HepG2 (cell line): Measurements from ENCODE around the gene TNNI2. TPM values are rescaled to one million over a fixed set of nuclear protein-coding genes. Genes with fewer than 3 reads are reported as not detected.

Source experiments
- ATAC-seq: fragments of 200-7000 bp; cut with Tn5 transposase; 3 replicates; pipeline ENCODE4 v1.9.1; 2020; ENCODE audit warnings: mild to moderate bottlenecking, moderate library complexity
- BruUV-seq: library from RNA; stranded (reverse); fragments of 400-500 nt; replicated peaks from 2 replicates; lab custom pipeline; 2021; lab: Mats Ljungman, UMichigan
- CTCF ChIA-PET: fragments of 300-600 bp; formaldehyde crosslinking; extraction: SDS; loops from one replicate; lab custom pipeline; 2021; ENCODE audit warnings: low total read pairs, inconsistent platforms, low intra/inter-chr PET ratio; lab: Yijun Ruan, JAX
- POLR2A ChIA-PET: fragments of 350-600 bp; sonication (Branson Sonifier 250); formaldehyde crosslinking; loops from one replicate; lab custom pipeline; 2020; ENCODE audit warnings: antibody characterized with exemption, inconsistent platforms; lab: Yijun Ruan, JAX
- DNase-seq: peaks from one replicate; pipeline ENCODE4 v3.0.0-alpha.2; 2015; ENCODE audit warnings: low spot score
- FAIRE-seq: peaks from 3 replicates; lab custom pipeline; 2011; peaks lifted over from hg19 to GRCh38; lab: Jason Lieb, UNC
- H2AFZ ChIP-seq: one replicate; pipeline ENCODE4 v1.6.1; 2011; ENCODE audit warnings: low read length, inconsistent platforms
- H3K27ac ChIP-seq: fragments of 300-600 bp; 3 replicates; pipeline ENCODE4 v1.8.0; 2011; ENCODE audit warnings: mixed run types, mild to moderate bottlenecking, mixed read lengths, low read length, inconsistent platforms; ENCODE audit not compliant: insufficient read depth; ENCODE audit errors: extremely low read length
- H3K27me3 ChIP-seq, 2 experiments: fragments of 200-600 bp in 1 of 2; 2 replicates in 1 of 2; 3 replicates in 1 of 2; pipeline versions ENCODE4 v1.6.0 to v1.8.0; 2011; ENCODE audit warnings: low read length in 2 of 2, mild to moderate bottlenecking in 2 of 2, moderate library complexity in 2 of 2, inconsistent platforms in 1 of 2; ENCODE audit not compliant: insufficient read depth in 2 of 2, control insufficient read depth in 1 of 2
- H3K36me3 ChIP-seq, 2 experiments: fragments of 200-600 bp in 1 of 2; replicated peaks in 1 of 2; 2 replicates in 1 of 2; 3 replicates in 1 of 2; pipeline versions ENCODE4 v1.5.1 to v1.8.0; 2011; ENCODE audit warnings: low read length in 2 of 2, inconsistent platforms in 1 of 2; ENCODE audit not compliant: insufficient read depth in 2 of 2, control insufficient read depth in 1 of 2
- H3K4me1 ChIP-seq: 2 replicates; pipeline ENCODE4 v1.5.1; 2012; ENCODE audit warnings: low read length, inconsistent platforms; ENCODE audit not compliant: insufficient read depth
- H3K4me2 ChIP-seq: 2 replicates; pipeline ENCODE4 v1.6.0; 2011; ENCODE audit warnings: low read depth, low read length, inconsistent platforms
- H3K4me3 ChIP-seq, 3 experiments: fragments of 200-600 bp in 1 of 3; sonication (generic), shearing (Covaris generic) in 1 of 3; replicated peaks in 1 of 3; 2 replicates each; pipeline ENCODE4 v1.5.1; 2011 to 2016; ENCODE audit warnings: low read length in 3 of 3, inconsistent platforms in 2 of 3, low read depth in 2 of 3, mild to moderate bottlenecking in 2 of 3, control low read depth in 1 of 3, mixed read lengths in 1 of 3; ENCODE audit not compliant: insufficient read depth in 1 of 3
- H3K79me2 ChIP-seq: one replicate; pipeline ENCODE4 v1.6.1; 2011; ENCODE audit warnings: low read length, inconsistent platforms; ENCODE audit not compliant: insufficient read depth
- H3K9ac ChIP-seq: 2 replicates; pipeline ENCODE4 v1.6.0; 2011; ENCODE audit warnings: mild to moderate bottlenecking, low read depth, low read length, inconsistent platforms; ENCODE audit not compliant: insufficient read depth
- H3K9me3 ChIP-seq: 2 replicates; pipeline ENCODE4 v1.5.1; 2012; ENCODE audit warnings: mild to moderate bottlenecking, low read length
- H4K20me1 ChIP-seq: 2 replicates; pipeline ENCODE4 v1.6.0; 2011; ENCODE audit warnings: inconsistent platforms, mild to moderate bottlenecking, low read length, moderate library complexity; ENCODE audit not compliant: insufficient read depth
- ATRX ChIP-seq: sonication (generic); formaldehyde crosslinking; IDR thresholded peaks from 2 replicates; pipeline ENCODE4 v1.4.0; 2020; ENCODE audit warnings: missing genetic modification reagents, borderline replicate concordance
- JUN ChIP-seq: sonication (generic); formaldehyde crosslinking; IDR thresholded peaks from 2 replicates; pipeline ENCODE4 v1.4.0; 2020; ENCODE audit warnings: mild to moderate bottlenecking, missing genetic modification reagents
- KDM2A ChIP-seq: sonication (generic); formaldehyde crosslinking; IDR thresholded peaks from 2 replicates; pipeline ENCODE4 v1.4.0; 2020; ENCODE audit warnings: low read depth, missing genetic modification reagents, borderline replicate concordance
- SATB2 ChIP-seq: sonication (generic); formaldehyde crosslinking; IDR thresholded peaks from 2 replicates; pipeline ENCODE4 v1.5.0; 2020; ENCODE audit warnings: missing genetic modification reagents
- ZBTB21 ChIP-seq: sonication (generic); formaldehyde crosslinking; IDR thresholded peaks from 2 replicates; pipeline ENCODE4 v1.4.0; 2020; ENCODE audit warnings: missing genetic modification reagents
- ZFP36 ChIP-seq: fragments of 150-350 bp; IDR thresholded peaks from 2 replicates; pipeline ENCODE4 v1.6.1; 2018; ENCODE audit warnings: borderline replicate concordance, low read length, low read depth; ENCODE audit not compliant: partially characterized antibody
- ZNF331 ChIP-seq: sonication (generic); formaldehyde crosslinking; IDR thresholded peaks from 2 replicates; pipeline ENCODE4 v1.4.0; 2020; ENCODE audit warnings: missing genetic modification reagents
- ZNF577 ChIP-seq: sonication (generic); formaldehyde crosslinking; IDR thresholded peaks from 2 replicates; pipeline ENCODE4 v1.4.0; 2020; ENCODE audit warnings: mild to moderate bottlenecking, low read depth, missing genetic modification reagents, borderline replicate concordance
- ZNF747 ChIP-seq: sonication (generic); formaldehyde crosslinking; IDR thresholded peaks from 2 replicates; pipeline ENCODE4 v1.8.1; 2023; ENCODE audit warnings: missing genetic modification reagents, mild to moderate bottlenecking, borderline replicate concordance
- ZNF841 ChIP-seq: sonication (generic); formaldehyde crosslinking; IDR thresholded peaks from 2 replicates; pipeline ENCODE4 v1.8.1; 2023; ENCODE audit warnings: missing genetic modification reagents, borderline replicate concordance
- ZSCAN25 ChIP-seq: sonication (generic); formaldehyde crosslinking; IDR thresholded peaks from 2 replicates; pipeline ENCODE4 v1.8.0; 2022; ENCODE audit warnings: mild to moderate bottlenecking, missing genetic modification reagents
- WGBS: methylation state at CpG from one replicate; pipeline ENCODE4 v1.1.6; 2017; ENCODE audit warnings: low lambda C conversion rate; 5-methylcytosine and 5-hydroxymethylcytosine counted together
- in situ Hi-C: cut with HindIII; loops from 2 replicates; pipeline ENCODE4 v1.10.0; 2017; ENCODE audit warnings: low pct_unique_long_range_greater_than_20kb; ENCODE audit not compliant: extremely low pct_ligation_motif_present
- intact Hi-C: fragments of 100-400 bp; cut with micrococcal nuclease; formaldehyde crosslinking; loops from one replicate; pipeline ENCODE4 v1.10.0; 2022; ENCODE audit not compliant: unreplicated experiment
- polyA plus RNA-seq, 8 experiments: library from polyadenylated mRNA; depleted of rRNA in 3 of 8; stranded (reverse) in 7 of 8; unstranded in 1 of 8; fragments of >200 nt; fragmentation: Illumina TruSeq in 4 of 8; extraction: Trizol in 4 of 8; gene quantifications; 2 replicates each; pipeline versions ENCODE4 v1.2.1 to v1.2.3, GENCODE V29; 2011 to 2016; ENCODE audit warnings: low read depth in 4 of 8, missing spikeins in 1 of 8, mixed read lengths in 1 of 8; ENCODE audit not compliant: insufficient read depth in 1 of 8
- total RNA-seq, 5 experiments: library from RNA; depleted of rRNA; stranded (reverse); fragments of >200 nt; fragmentation: Illumina TruSeq; extraction: Trizol; gene quantifications; 2 replicates each; pipeline ENCODE4 v1.2.3, GENCODE V29; 2016; ENCODE audit warnings: low read depth in 1 of 5
- TF ChIP-seq, protein P1 (sequence below): IDR thresholded peaks from 2 replicates; pipeline ENCODE4 v1.6.1; 2018; ENCODE audit warnings: missing genetic modification reagents, mild to moderate bottlenecking, missing compliant biosample characterization
- TF ChIP-seq, protein P2 (sequence below): IDR thresholded peaks from 2 replicates; pipeline ENCODE4 v1.6.1; 2016; ENCODE audit warnings: missing biosample characterization, missing genetic modification reagents, low read depth

The TNNI2 gene
- total and polyA plus RNA-seq, 2 of the 13 experiments (the other 11 are each of a cell fraction or from before 2014, with no cell fraction given): 7.2 to 12.0 TPM

DNA sequence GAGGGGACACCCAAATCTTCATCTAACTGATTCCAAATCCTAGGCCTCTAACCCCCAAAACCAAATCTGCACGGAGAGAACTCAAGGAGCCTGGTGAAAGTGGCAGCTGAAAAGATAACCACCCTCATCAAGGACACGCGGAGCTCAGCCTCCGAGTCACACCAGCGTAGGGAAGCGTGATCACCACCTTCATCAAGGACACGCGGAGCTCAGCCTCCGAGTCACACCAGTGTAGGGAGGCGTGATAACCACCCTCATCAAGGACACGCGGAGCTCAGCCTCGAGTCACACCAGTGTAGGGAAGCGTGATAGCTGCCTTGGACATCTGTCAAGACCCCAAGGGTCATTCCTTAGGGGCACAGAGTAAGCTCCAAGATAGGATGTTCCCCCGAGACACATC, 33.3 kb upstream of the TNNI2 start (continued):
- TF ChIP-seq, protein P1, sequence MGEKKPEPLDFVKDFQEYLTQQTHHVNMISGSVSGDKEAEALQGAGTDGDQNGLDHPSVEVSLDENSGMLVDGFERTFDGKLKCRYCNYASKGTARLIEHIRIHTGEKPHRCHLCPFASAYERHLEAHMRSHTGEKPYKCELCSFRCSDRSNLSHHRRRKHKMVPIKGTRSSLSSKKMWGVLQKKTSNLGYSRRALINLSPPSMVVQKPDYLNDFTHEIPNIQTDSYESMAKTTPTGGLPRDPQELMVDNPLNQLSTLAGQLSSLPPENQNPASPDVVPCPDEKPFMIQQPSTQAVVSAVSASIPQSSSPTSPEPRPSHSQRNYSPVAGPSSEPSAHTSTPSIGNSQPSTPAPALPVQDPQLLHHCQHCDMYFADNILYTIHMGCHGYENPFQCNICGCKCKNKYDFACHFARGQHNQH: no peak
- TF ChIP-seq ZNF577: no peak
- TF ChIP-seq, all 625 proteins: peak for 0

DNA sequence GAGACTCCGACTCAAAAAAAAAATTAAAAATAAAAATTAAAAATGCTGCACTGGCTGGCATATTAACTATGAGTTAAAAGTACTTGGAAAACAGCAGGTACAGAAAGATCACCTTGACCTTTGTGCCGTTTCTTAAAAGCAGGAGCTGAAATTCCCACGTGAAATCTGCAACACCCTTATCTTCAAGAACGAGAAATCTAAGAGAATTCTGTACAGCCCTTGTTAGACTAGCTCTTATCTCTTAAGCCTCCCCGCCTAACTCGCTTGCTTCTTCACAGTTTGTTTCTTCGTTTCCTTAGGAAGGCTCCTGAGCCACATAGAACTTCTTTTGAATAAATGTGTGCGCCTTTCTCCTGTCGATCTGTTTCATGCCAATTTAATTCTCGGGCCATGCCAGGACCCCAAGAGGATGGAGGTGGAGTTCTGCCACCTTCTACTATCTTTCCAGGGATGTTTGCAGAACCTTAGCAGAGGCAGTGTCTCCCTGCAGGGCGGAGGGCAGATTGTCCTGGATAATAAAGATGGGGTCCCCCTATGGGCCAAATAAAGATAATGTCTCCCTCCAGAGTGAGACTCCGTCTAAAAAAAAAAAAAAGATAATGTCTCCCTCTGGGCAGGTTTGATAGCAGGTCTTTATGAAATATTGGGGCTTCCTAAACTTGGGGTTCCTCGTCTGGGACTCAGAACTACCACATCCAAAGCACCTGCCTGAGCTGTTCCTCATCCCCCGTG, 31.4 kb upstream of the TNNI2 start:
- Histone ChIP-seq H3K27ac (no peak overlapping the region), H3K4me3 (no peak overlapping the region)
- no peak for DNase-seq
- in situ Hi-C loops: no loop called here
- WGBS: 15% methylated on average over 13 of the region's 14 CpGs
- TF ChIP-seq, protein P2, sequence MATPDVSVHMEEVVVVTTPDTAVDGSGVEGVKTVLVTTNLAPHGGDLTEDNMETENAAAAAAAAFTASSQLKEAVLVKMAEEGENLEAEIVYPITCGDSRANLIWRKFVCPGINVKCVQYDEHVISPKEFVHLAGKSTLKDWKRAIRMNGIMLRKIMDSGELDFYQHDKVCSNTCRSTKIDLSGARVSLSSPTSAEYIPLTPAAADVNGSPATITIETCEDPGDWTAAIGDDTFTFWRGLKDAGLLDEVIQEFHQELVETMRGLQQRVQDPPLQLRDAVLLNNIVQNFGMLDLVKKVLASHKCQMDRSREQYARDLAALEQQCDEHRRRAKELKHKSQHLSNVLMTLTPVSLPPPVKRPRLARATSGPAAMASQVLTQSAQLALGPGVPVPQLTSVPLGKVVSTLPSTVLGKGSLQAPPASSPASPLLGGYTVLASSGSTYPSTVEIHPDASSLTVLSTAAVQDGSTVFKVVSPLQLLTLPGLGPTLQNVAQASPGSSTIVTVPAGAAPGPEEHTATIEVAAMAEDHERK (CRISPR knock-in tag): no peak
- TF ChIP-seq ZNF331 (CRISPR knock-in tag): no peak
- no peak for TF ChIP-seq ZSCAN25
- no peak for TF ChIP-seq SATB2
- no peak for TF ChIP-seq KDM2A (CRISPR knock-in tag)
- TF ChIP-seq ZNF841 (CRISPR knock-in tag): no peak
- no peak for TF ChIP-seq ZBTB21 (CRISPR knock-in tag)
- no peak for TF ChIP-seq ZFP36
- TF ChIP-seq ATRX (CRISPR knock-in tag): no peak
- TF ChIP-seq ZNF747 (CRISPR knock-in tag): no peak
- no peak for TF ChIP-seq JUN (CRISPR knock-in tag)
- TF ChIP-seq, all 625 proteins: peak for 0
- POLR2A ChIA-PET: no interaction called here
- intact Hi-C loops: no loop called here
- CTCF ChIA-PET: no interaction called here
- no peak overlapping the region for H3K4me2 ChIP-seq
- no peaks in the 10 kb centered on the region for H4K20me1 ChIP-seq
- no peak overlapping the region for H3K9ac ChIP-seq
- H2AFZ ChIP-seq: no peak overlapping the region
- no peaks in the 10 kb centered on the region for H3K79me2 ChIP-seq
- no peak for FAIRE-seq
- peak; percentile 42; the same call in 1 of the 3 replicates for ATAC-seq
- H3K9me3 ChIP-seq: no peaks in the 10 kb centered on the region
- no peaks in the 10 kb centered on the region for H3K36me3 ChIP-seq
- no peaks in the 10 kb centered on the region for H3K4me1 ChIP-seq
- no TSS peak for BruUV-seq
- peaks cover 0 to 35% of the 10 kb centered on the region in 2 experiments; a peak in 2 of 5 replicates for H3K27me3 ChIP-seq
